Activated T-cell treated with anti-CD3 and anti-CD28 coated beads, Interleukin-2, amount 50 U/mL, for 1 hour (primary cell): ENCODE results near the gene ZNF317.
"Not testable (repeated sequence)": the region's sequence is repeated elsewhere in the genome, so short reads cannot be mapped to it uniquely, and the experiment has no call there.

Experiments
- DNase-seq: peaks from one replicate; pipeline ENCODE4 v3.0.0-alpha.2; 2020

ZNF317 gene

GRCh38 chr19:9178901-9179300 lies 38.7 kb downstream of the ZNF317 start, which contains the start of gene OR7D2:
TSS of gene OR7D2 (plus strand) at chr19:9178979. CDS start at chr19:9185782, 6,803 bp downstream.
- no peak for DNase-seq

GRCh38 chr19:9183000-9183399 lies 42.8 kb downstream of the ZNF317 start:
- DNase-seq = no peak

GRCh38 chr19:9187191-9187590 lies 47.0 kb downstream of the ZNF317 start:
- DNase-seq = no peak

GRCh38 chr19:9189535-9189934 lies 49.3 kb downstream of the ZNF317 start:
- no peak for DNase-seq

- not testable (repeated sequence) for DNase-seq
Measured at GRCh38 chr19:9198044-9198443, 57.8 kb downstream of the ZNF317 start.

GRCh38 chr19:9205501-9206113 lies 65.4 kb downstream of the ZNF317 start:
- DNase-seq = peak; percentile 72
